ENCODE measurements around the gene SLIT3. TPM values are rescaled to one million over a fixed set of nuclear protein-coding genes. Genes with fewer than 3 reads are reported as not detected.

Gene SLIT3
- total RNA-seq, 1 donor from 2014 or later = 52.8 TPM

GRCh38 chr5:168951356-168951755 lies 349.6 kb downstream of the SLIT3 start:
- no peak overlapping the region for H3K4me3 ChIP-seq
- no peaks in the 10 kb centered on the region for H3K4me1 ChIP-seq
- H3K27me3 ChIP-seq = no peaks in the 10 kb centered on the region
- peak overlapping the region; percentile 59 for H3K27ac ChIP-seq
- intact Hi-C loops (cut with DNase I) = no loop called here
- TF ChIP-seq POLR2AphosphoS5 (IDR thresholded peaks at IDR 0.05; ENCODE audit: insufficient read depth in 1 of 2, low read depth in 1 of 2) (peak; percentile 17 to 18), CTCF (IDR thresholded peaks at IDR 0.05) (no peak)
- no peaks in the 10 kb centered on the region for H3K9me3 ChIP-seq
- no peak for DNase-seq (ENCODE audit: extremely low spot score in 2 of 2)
- H3K36me3 ChIP-seq = no peaks in the 10 kb centered on the region

- no peak overlapping the region for H3K27ac ChIP-seq
- no peak for DNase-seq (ENCODE audit: extremely low spot score in 2 of 2)
- H3K4me3 ChIP-seq = no peak overlapping the region
- no peaks in the 10 kb centered on the region for H3K27me3 ChIP-seq
- H3K9me3 ChIP-seq = no peaks in the 10 kb centered on the region
- H3K4me1 ChIP-seq = no peaks in the 10 kb centered on the region
- intact Hi-C loops (cut with DNase I) = no loop called here
- TF ChIP-seq POLR2A (IDR thresholded peaks at IDR 0.05) = no peak
- no peak for TF ChIP-seq POLR2AphosphoS5 (IDR thresholded peaks at IDR 0.05; ENCODE audit: insufficient read depth in 1 of 2, low read depth in 1 of 2)
- no peak for TF ChIP-seq CTCF (IDR thresholded peaks at IDR 0.05)
- H3K36me3 ChIP-seq = no peaks in the 10 kb centered on the region
Observed at GRCh38 chr5:168950241-168950951, 350.5 kb downstream of the SLIT3 start.

- intact Hi-C loops (cut with DNase I) = no loop called here
- Histone ChIP-seq H3K4me3 (no peak overlapping the region), H3K9me3 (no peaks in the 10 kb centered on the region), H3K36me3 (no peaks in the 10 kb centered on the region), H3K4me1 (no peaks in the 10 kb centered on the region), H3K27ac (no peak overlapping the region), H3K27me3 (no peaks in the 10 kb centered on the region)
- DNase-seq (ENCODE audit: extremely low spot score in 2 of 2) = no peak
- TF ChIP-seq POLR2A (IDR thresholded peaks at IDR 0.05) (no peak), CTCF (IDR thresholded peaks at IDR 0.05) (no peak), POLR2AphosphoS5 (IDR thresholded peaks at IDR 0.05; ENCODE audit: insufficient read depth in 1 of 2, low read depth in 1 of 2) (no peak)
Observed at GRCh38 chr5:168948746-168949145, 352.2 kb downstream of the SLIT3 start.

DNA sequence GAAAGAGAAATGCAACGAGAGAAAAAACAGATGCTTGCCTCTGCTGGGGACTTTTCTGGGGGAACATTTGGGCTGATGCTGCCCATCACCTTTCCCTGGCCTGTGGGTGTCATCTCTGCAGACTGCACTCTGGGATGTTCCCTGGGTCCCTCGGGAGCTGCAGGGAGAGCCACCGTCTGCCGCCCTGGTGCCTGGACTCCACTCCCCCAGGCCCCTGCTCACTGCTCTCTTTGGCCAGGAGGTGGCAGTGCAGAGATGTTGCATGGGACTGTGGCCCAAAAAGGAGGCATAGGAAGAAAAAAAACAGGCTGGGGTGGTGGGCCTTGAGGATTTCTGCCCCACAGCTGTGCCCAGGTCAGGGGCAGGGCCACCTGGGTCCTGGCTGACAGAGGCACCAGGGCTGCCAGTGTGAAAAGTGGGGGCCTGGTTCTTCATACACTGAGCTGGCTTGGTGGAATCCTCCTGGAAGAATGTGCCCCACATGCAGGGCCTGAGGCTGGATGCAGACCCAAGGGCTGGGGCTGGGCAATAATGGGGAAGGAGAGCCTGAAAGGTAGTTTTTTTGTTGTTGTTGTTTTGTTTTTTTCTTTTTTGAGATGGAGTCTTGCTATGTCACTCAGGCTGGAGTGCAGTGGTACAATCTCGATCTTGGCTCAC lies 353.6 kb downstream of the SLIT3 start:
- peak in 1 of 3 experiments; percentile 30 for TF ChIP-seq CTCF (IDR thresholded peaks at IDR 0.05)
- TF ChIP-seq POLR2AphosphoS5 (IDR thresholded peaks at IDR 0.05; ENCODE audit: insufficient read depth in 1 of 2, low read depth in 1 of 2) = no peak

GRCh38 chr5:168946363-168946762 lies 354.6 kb downstream of the SLIT3 start:
- no peaks in the 10 kb centered on the region for H3K27me3 ChIP-seq
- H3K27ac ChIP-seq = no peak overlapping the region
- no peaks in the 10 kb centered on the region for H3K36me3 ChIP-seq
- H3K4me1 ChIP-seq = no peaks in the 10 kb centered on the region
- no peak for DNase-seq (ENCODE audit: extremely low spot score in 2 of 2)
- no peak overlapping the region for H3K4me3 ChIP-seq
- intact Hi-C loops (cut with DNase I) = no loop called here
- TF ChIP-seq POLR2A (IDR thresholded peaks at IDR 0.05) (no peak), POLR2AphosphoS5 (IDR thresholded peaks at IDR 0.05; ENCODE audit: insufficient read depth in 1 of 2, low read depth in 1 of 2) (no peak), CTCF (IDR thresholded peaks at IDR 0.05) (no peak)
- H3K9me3 ChIP-seq = no peaks in the 10 kb centered on the region

More for the DNA sequence above, 353.6 kb downstream of the SLIT3 start:
- H3K27ac ChIP-seq = no peak overlapping the region
- intact Hi-C loops (cut with DNase I) = no loop called here
- H3K4me3 ChIP-seq = no peak overlapping the region
- DNase-seq (ENCODE audit: extremely low spot score in 2 of 2) = no peak
- H3K27me3 ChIP-seq = no peaks in the 10 kb centered on the region
- H3K4me1 ChIP-seq = no peaks in the 10 kb centered on the region
- no peaks in the 10 kb centered on the region for H3K36me3 ChIP-seq
- no peaks in the 10 kb centered on the region for H3K9me3 ChIP-seq
